ENCODE data around the gene HAO1. TPM values are rescaled to one million over a fixed set of nuclear protein-coding genes. Genes with fewer than 3 reads are reported as not detected.

Gene HAO1
- total and polyA plus RNA-seq, 9 of the 15 experiments (the other 6 are each of a cell fraction or from before 2014, with no cell fraction given): not detected

DNA sequence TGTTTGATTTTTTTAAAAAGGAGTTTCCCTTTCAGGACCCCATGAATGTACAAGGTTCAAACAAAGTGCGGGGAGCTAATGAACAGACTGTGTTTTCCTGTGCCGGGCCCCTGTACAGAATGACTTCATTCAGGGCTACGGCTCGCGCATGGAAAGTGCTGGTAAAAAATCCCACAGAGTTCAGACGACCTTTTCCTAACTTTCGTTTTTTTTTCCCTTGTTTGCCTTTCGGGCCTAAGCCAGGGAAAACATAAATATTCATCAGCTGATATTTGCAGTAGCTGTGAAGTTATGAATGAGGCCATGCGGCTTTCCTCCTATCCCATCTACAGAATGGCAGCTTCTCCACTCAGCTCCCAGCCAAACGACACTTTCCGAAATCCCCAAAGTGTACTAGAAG, 74.0 kb downstream of the HAO1 start:
- no peak for FAIRE-seq
- no peak overlapping the region for H3K9ac ChIP-seq (ENCODE audit: insufficient read depth in 1 of 2, low read depth in 2 of 2, low read length in 2 of 2)
- no peak for TF ChIP-seq E2F3 (CRISPR knock-in tag; IDR thresholded peaks at IDR 0.05)
- TF ChIP-seq RUNX1 (IDR thresholded peaks at IDR 0.05; ENCODE audit: low read depth): no peak
- no peak for TF ChIP-seq ETV1 (tag; conservative IDR thresholded peaks at IDR 0.05; ENCODE audit: low read depth)
- TF ChIP-seq, protein P1, sequence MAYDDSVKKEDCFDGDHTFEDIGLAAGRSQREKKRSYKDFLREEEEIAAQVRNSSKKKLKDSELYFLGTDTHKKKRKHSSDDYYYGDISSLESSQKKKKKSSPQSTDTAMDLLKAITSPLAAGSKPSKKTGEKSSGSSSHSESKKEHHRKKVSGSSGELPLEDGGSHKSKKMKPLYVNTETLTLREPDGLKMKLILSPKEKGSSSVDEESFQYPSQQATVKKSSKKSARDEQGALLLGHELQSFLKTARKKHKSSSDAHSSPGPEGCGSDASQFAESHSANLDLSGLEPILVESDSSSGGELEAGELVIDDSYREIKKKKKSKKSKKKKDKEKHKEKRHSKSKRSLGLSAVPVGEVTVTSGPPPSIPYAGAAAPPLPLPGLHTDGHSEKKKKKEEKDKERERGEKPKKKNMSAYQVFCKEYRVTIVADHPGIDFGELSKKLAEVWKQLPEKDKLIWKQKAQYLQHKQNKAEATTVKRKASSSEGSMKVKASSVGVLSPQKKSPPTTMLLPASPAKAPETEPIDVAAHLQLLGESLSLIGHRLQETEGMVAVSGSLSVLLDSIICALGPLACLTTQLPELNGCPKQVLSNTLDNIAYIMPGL (CRISPR knock-in tag; IDR thresholded peaks at IDR 0.05): no peak
- TF ChIP-seq, protein P2, sequence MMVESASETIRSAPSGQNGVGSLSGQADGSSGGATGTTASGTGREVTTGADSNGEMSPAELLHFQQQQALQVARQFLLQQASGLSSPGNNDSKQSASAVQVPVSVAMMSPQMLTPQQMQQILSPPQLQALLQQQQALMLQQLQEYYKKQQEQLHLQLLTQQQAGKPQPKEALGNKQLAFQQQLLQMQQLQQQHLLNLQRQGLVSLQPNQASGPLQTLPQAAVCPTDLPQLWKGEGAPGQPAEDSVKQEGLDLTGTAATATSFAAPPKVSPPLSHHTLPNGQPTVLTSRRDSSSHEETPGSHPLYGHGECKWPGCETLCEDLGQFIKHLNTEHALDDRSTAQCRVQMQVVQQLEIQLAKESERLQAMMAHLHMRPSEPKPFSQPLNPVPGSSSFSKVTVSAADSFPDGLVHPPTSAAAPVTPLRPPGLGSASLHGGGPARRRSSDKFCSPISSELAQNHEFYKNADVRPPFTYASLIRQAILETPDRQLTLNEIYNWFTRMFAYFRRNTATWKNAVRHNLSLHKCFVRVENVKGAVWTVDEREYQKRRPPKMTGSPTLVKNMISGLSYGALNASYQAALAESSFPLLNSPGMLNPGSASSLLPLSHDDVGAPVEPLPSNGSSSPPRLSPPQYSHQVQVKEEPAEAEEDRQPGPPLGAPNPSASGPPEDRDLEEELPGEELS (CRISPR knock-in tag; IDR thresholded peaks at IDR 0.05; ENCODE audit: borderline replicate concordance): no peak
- no peak for TF ChIP-seq CBX3 (IDR thresholded peaks at IDR 0.05; ENCODE audit: borderline replicate concordance in 1 of 2, low read length in 2 of 2)
- TF ChIP-seq, protein P3, sequence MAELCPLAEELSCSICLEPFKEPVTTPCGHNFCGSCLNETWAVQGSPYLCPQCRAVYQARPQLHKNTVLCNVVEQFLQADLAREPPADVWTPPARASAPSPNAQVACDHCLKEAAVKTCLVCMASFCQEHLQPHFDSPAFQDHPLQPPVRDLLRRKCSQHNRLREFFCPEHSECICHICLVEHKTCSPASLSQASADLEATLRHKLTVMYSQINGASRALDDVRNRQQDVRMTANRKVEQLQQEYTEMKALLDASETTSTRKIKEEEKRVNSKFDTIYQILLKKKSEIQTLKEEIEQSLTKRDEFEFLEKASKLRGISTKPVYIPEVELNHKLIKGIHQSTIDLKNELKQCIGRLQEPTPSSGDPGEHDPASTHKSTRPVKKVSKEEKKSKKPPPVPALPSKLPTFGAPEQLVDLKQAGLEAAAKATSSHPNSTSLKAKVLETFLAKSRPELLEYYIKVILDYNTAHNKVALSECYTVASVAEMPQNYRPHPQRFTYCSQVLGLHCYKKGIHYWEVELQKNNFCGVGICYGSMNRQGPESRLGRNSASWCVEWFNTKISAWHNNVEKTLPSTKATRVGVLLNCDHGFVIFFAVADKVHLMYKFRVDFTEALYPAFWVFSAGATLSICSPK (IDR thresholded peaks at IDR 0.05; ENCODE audit: borderline replicate concordance): no peak
- TF ChIP-seq SETDB1 (IDR thresholded peaks at IDR 0.05; ENCODE audit: low read length): no peak
- TF ChIP-seq, protein P4, sequence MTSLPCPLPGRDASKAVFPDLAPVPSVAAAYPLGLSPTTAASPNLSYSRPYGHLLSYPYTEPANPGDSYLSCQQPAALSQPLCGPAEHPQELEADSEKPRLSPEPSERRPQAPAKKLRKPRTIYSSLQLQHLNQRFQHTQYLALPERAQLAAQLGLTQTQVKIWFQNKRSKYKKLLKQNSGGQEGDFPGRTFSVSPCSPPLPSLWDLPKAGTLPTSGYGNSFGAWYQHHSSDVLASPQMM (CRISPR knock-in tag; IDR thresholded peaks at IDR 0.05): no peak
- no peak for TF ChIP-seq ZKSCAN8 (CRISPR knock-in tag; IDR thresholded peaks at IDR 0.05)
- no peak for TF ChIP-seq TARDBP (IDR thresholded peaks at IDR 0.05)
- TF ChIP-seq ZNF384 (IDR thresholded peaks at IDR 0.05; ENCODE audit: low read depth, low read length): no peak
- no peak for TF ChIP-seq CSDE1 (IDR thresholded peaks at IDR 0.05)
- TF ChIP-seq, protein P5, sequence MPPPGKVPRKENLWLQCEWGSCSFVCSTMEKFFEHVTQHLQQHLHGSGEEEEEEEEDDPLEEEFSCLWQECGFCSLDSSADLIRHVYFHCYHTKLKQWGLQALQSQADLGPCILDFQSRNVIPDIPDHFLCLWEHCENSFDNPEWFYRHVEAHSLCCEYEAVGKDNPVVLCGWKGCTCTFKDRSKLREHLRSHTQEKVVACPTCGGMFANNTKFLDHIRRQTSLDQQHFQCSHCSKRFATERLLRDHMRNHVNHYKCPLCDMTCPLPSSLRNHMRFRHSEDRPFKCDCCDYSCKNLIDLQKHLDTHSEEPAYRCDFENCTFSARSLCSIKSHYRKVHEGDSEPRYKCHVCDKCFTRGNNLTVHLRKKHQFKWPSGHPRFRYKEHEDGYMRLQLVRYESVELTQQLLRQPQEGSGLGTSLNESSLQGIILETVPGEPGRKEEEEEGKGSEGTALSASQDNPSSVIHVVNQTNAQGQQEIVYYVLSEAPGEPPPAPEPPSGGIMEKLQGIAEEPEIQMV (tag; conservative IDR thresholded peaks at IDR 0.05; ENCODE audit: low read depth): no peak
- no peak for TF ChIP-seq NR2F6 (CRISPR knock-in tag; IDR thresholded peaks at IDR 0.05)
- TF ChIP-seq KLF1 (tag; IDR thresholded peaks at IDR 0.05): no peak
- no peak for TF ChIP-seq FOXA3 (CRISPR knock-in tag; conservative IDR thresholded peaks at IDR 0.05 in 1 of 2, IDR thresholded peaks at IDR 0.05 in 1 of 2)

More for the DNA sequence above, 74.0 kb downstream of the HAO1 start:
- no peak overlapping the region for H2AFZ ChIP-seq (ENCODE audit: low read depth, low read length)
- 0% methylated on average over 10 of the region's 11 CpGs for WGBS (ENCODE audit: insufficient coverage, low coverage, missing lambda C conversion rate)
- no peak for ATAC-seq
- no peaks in the 10 kb centered on the region for H3K27me3 ChIP-seq (ENCODE audit: control insufficient read depth in 2 of 2, insufficient read depth in 2 of 2, low read length in 2 of 2)
- in situ Hi-C loops (cut with MboI) (no loop called here), intact Hi-C loops (cut with micrococcal nuclease) (no loop called here)
- POLR2A ChIA-PET: no interaction called here
- no peaks in the 10 kb centered on the region for H3K36me3 ChIP-seq (ENCODE audit: control insufficient read depth, insufficient read depth, low read length)
- H3K4me1 ChIP-seq (replicated peaks in 1 of 2; ENCODE audit: control insufficient read depth in 2 of 2, insufficient read depth in 2 of 2, low read length in 2 of 2): no peaks in the 10 kb centered on the region
- no peak overlapping the region for H3K4me3 ChIP-seq
- H3K27ac ChIP-seq (ENCODE audit: extremely low read depth, low read depth, low read length): no peak overlapping the region
- no peak overlapping the region for H3K4me2 ChIP-seq (ENCODE audit: insufficient read depth, low read length)
- DNase-seq (ENCODE audit: extremely low read depth in 1 of 4, low spot score in 3 of 4): no peak
- CTCF ChIA-PET (ENCODE audit: low intra/inter-chr PET ratio): no interaction called here
- BruUV-seq (replicated peaks): no TSS peak
- no peaks in the 10 kb centered on the region for H3K9me1 ChIP-seq (ENCODE audit: control insufficient read depth, insufficient read depth, low read length)
- H3K9me3 ChIP-seq (replicated peaks; ENCODE audit: control insufficient read depth, insufficient read depth, low read depth, low read length): no peaks in the 10 kb centered on the region
- H4K20me1 ChIP-seq (replicated peaks; ENCODE audit: control insufficient read depth, insufficient read depth, low read length): no peaks in the 10 kb centered on the region
- H3K79me2 ChIP-seq (ENCODE audit: control insufficient read depth, insufficient read depth, low read length): no peaks in the 10 kb centered on the region

All from K562 (cell line).